ENCODE results near the gene SLC10A4.

Gene SLC10A4
- long read RNA-seq = 0 reads

DNA sequence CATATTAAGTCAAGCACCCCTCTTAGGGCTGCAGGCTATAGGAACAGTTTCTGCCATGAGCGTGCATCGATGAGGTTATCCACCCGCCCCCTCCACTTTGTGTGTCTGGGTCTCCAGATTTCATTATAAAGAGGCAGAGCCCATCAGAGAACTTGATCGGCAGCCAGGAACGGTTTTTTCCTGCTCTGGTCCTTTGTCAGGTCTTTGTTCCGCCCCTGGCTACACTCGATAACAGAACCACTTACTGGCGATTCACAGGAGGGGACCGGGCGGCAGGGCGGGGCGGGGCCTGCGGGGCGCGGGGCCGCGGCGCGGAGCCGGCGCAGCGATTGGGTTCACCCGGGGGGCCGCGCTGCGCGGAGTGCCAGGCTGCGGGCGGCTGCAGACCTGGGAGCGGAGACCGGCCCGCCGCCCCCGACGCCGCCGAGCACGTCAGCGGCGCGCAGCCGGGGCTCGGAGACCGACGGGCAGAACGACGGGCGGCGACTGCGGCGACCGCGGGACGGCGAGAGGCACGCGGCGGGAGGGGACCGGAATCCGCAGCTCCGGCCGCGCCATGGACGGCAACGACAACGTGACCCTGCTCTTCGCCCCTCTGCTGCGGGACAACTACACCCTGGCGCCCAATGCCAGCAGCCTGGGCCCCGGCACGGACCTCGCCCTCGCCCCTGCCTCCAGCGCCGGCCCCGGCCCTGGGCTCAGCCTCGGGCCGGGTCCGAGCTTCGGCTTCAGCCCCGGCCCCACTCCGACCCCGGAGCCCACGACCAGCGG is at the start of gene SLC10A4:
Gene SLC10A4 (plus strand): TSS at position 338 of the 771 bp plus-strand sequence. CDS start 219 bp downstream, at position 557.
- TF ChIP-seq GABPA (IDR thresholded peaks at IDR 0.05; ENCODE audit: low read depth) (no peak), SPI1 (IDR thresholded peaks at IDR 0.05; ENCODE audit: borderline replicate concordance, low read depth) (no peak), POLR2AphosphoS5 (IDR thresholded peaks at IDR 0.05; ENCODE audit: low read depth) (no peak)
- TF ChIP-seq, protein P1, sequence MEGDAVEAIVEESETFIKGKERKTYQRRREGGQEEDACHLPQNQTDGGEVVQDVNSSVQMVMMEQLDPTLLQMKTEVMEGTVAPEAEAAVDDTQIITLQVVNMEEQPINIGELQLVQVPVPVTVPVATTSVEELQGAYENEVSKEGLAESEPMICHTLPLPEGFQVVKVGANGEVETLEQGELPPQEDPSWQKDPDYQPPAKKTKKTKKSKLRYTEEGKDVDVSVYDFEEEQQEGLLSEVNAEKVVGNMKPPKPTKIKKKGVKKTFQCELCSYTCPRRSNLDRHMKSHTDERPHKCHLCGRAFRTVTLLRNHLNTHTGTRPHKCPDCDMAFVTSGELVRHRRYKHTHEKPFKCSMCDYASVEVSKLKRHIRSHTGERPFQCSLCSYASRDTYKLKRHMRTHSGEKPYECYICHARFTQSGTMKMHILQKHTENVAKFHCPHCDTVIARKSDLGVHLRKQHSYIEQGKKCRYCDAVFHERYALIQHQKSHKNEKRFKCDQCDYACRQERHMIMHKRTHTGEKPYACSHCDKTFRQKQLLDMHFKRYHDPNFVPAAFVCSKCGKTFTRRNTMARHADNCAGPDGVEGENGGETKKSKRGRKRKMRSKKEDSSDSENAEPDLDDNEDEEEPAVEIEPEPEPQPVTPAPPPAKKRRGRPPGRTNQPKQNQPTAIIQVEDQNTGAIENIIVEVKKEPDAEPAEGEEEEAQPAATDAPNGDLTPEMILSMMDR (IDR thresholded peaks at IDR 0.05; ENCODE audit: insufficient read depth, low read length) = no peak
- TF ChIP-seq, protein P2, sequence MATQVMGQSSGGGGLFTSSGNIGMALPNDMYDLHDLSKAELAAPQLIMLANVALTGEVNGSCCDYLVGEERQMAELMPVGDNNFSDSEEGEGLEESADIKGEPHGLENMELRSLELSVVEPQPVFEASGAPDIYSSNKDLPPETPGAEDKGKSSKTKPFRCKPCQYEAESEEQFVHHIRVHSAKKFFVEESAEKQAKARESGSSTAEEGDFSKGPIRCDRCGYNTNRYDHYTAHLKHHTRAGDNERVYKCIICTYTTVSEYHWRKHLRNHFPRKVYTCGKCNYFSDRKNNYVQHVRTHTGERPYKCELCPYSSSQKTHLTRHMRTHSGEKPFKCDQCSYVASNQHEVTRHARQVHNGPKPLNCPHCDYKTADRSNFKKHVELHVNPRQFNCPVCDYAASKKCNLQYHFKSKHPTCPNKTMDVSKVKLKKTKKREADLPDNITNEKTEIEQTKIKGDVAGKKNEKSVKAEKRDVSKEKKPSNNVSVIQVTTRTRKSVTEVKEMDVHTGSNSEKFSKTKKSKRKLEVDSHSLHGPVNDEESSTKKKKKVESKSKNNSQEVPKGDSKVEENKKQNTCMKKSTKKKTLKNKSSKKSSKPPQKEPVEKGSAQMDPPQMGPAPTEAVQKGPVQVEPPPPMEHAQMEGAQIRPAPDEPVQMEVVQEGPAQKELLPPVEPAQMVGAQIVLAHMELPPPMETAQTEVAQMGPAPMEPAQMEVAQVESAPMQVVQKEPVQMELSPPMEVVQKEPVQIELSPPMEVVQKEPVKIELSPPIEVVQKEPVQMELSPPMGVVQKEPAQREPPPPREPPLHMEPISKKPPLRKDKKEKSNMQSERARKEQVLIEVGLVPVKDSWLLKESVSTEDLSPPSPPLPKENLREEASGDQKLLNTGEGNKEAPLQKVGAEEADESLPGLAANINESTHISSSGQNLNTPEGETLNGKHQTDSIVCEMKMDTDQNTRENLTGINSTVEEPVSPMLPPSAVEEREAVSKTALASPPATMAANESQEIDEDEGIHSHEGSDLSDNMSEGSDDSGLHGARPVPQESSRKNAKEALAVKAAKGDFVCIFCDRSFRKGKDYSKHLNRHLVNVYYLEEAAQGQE (IDR thresholded peaks at IDR 0.05; ENCODE audit: insufficient replicate concordance, low read depth) = no peak
- DNase-seq (ENCODE audit: low read depth in 1 of 2, low spot score in 1 of 2) = no peak
- H3K27ac ChIP-seq (replicated peaks) = no peak within 1 kb of the TSS
- H3K27me3 ChIP-seq (ENCODE audit: insufficient read depth, poor library complexity, severe bottlenecking) = peaks cover 44% of the 10 kb centered on the region
- peak within 1 kb of the TSS; percentile 17; the same call in 1 of the 2 replicates for H3K4me3 ChIP-seq (replicated peaks; ENCODE audit: insufficient read depth, low read length)

- H3K27ac ChIP-seq (replicated peaks) = no peak overlapping the region
- TF ChIP-seq POLR2AphosphoS5 (IDR thresholded peaks at IDR 0.05; ENCODE audit: low read depth) = no peak
- TF ChIP-seq GABPA (IDR thresholded peaks at IDR 0.05; ENCODE audit: low read depth) = no peak
- TF ChIP-seq, protein P1 (IDR thresholded peaks at IDR 0.05; ENCODE audit: insufficient read depth, low read length) = no peak
- TF ChIP-seq, protein P2 (IDR thresholded peaks at IDR 0.05; ENCODE audit: insufficient replicate concordance, low read depth) = no peak
- TF ChIP-seq SPI1 (IDR thresholded peaks at IDR 0.05; ENCODE audit: borderline replicate concordance, low read depth) = no peak
- H3K27me3 ChIP-seq (ENCODE audit: insufficient read depth, poor library complexity, severe bottlenecking) = no peaks in the 10 kb centered on the region
- DNase-seq (ENCODE audit: low read depth in 1 of 2, low spot score in 1 of 2) = no peak
- H3K4me3 ChIP-seq (replicated peaks; ENCODE audit: insufficient read depth, low read length) = no peak overlapping the region
Measured at GRCh38 chr4:48436318-48436717, 46.8 kb upstream of the SLC10A4 start.

DNA sequence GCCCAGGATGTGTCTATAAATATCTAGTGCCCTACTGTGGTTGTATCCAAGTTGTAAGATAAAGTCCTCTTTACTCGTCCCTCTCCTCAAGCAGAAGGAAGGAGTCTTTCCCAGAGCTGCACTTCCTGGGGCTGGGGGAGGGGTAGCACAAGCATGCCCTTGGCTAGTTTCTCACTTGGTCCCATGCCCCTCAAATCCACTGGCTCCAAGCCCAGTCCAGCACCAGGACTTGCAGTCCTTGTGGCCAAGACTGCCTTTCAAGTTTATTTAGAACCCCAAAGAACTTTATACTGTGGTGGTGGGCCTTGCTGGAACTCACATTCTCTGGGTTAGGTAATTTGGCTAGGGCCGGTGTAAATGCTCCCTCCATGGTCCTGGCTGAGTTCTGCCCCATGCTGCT is 43.2 kb upstream of the SLC10A4 start:
- Histone ChIP-seq H3K27ac (replicated peaks) (no peak overlapping the region; the same call in 1 of the 2 replicates), H3K4me3 (replicated peaks; ENCODE audit: insufficient read depth, low read length) (no peak overlapping the region), H3K27me3 (ENCODE audit: insufficient read depth, poor library complexity, severe bottlenecking) (no peaks in the 10 kb centered on the region)
- no peak for DNase-seq (ENCODE audit: low read depth in 1 of 2, low spot score in 1 of 2)
- no peak for TF ChIP-seq SPI1 (IDR thresholded peaks at IDR 0.05; ENCODE audit: borderline replicate concordance, low read depth)
- TF ChIP-seq GABPA (IDR thresholded peaks at IDR 0.05; ENCODE audit: low read depth) = no peak
- TF ChIP-seq POLR2AphosphoS5 (IDR thresholded peaks at IDR 0.05; ENCODE audit: low read depth) = no peak
- TF ChIP-seq, protein P2 (IDR thresholded peaks at IDR 0.05; ENCODE audit: insufficient replicate concordance, low read depth) = no peak
- TF ChIP-seq, protein P1 (IDR thresholded peaks at IDR 0.05; ENCODE audit: insufficient read depth, low read length) = no peak
